ENCODE results near the gene IGFBP1. TPM values are rescaled to one million over a fixed set of nuclear protein-coding genes. Genes with fewer than 3 reads are reported as not detected.

IGFBP1 gene
- total and polyA plus RNA-seq, 2 of the 13 experiments (the other 11 are each of a cell fraction or from before 2014, with no cell fraction given): 5.4 to 885 TPM

DNA sequence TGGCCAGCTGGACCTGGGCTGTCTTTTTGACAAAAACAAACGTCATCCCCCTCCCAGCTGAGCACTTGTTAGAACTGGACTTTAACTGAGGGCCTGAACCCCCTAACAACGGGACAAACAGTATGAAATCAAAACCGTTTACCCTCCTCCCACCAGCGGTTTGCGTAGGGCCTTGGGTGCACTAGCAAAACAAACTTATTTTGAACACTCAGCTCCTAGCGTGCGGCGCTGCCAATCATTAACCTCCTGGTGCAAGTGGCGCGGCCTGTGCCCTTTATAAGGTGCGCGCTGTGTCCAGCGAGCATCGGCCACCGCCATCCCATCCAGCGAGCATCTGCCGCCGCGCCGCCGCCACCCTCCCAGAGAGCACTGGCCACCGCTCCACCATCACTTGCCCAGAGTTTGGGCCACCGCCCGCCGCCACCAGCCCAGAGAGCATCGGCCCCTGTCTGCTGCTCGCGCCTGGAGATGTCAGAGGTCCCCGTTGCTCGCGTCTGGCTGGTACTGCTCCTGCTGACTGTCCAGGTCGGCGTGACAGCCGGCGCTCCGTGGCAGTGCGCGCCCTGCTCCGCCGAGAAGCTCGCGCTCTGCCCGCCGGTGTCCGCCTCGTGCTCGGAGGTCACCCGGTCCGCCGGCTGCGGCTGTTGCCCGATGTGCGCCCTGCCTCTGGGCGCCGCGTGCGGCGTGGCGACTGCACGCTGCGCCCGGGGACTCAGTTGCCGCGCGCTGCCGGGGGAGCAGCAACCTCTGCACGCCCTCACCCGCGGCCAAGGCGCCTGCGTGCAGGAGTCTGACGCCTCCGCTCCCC lies at the start of gene IGFBP1 (continued):
- TF ChIP-seq, protein P1, sequence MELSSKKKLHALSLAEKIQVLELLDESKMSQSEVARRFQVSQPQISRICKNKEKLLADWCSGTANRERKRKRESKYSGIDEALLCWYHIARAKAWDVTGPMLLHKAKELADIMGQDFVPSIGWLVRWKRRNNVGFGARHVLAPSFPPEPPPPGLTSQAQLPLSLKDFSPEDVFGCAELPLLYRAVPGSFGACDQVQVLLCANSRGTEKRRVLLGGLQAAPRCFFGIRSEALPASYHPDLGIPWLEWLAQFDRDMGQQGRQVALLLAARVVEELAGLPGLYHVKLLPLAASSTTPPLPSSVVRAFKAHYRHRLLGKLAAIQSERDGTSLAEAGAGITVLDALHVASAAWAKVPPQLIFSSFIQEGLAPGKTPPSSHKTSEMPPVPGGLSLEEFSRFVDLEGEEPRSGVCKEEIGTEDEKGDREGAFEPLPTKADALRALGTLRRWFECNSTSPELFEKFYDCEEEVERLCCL (CRISPR knock-in tag; IDR thresholded peaks at IDR 0.05; ENCODE audit: borderline replicate concordance): no peak
- peak; percentile 91 for TF ChIP-seq HOXA7 (CRISPR knock-in tag; IDR thresholded peaks at IDR 0.05)
- peak; percentile 14 for TF ChIP-seq DPF2 (CRISPR knock-in tag; IDR thresholded peaks at IDR 0.05; ENCODE audit: borderline replicate concordance, low read depth)
- peak; percentile 34; the same call in 1 of the 2 replicates for TF ChIP-seq MAFF (IDR thresholded peaks at IDR 0.05; ENCODE audit: low read depth, low read length)
- TF ChIP-seq ZNF777 (CRISPR knock-in tag; IDR thresholded peaks at IDR 0.05): peak; percentile 49; the same call in 1 of the 2 replicates
- TF ChIP-seq ONECUT2 (CRISPR knock-in tag; IDR thresholded peaks at IDR 0.05): no peak; the same call in 1 of the 2 replicates
- peak; percentile 49; the same call in 1 of the 2 replicates for TF ChIP-seq ZBTB42 (CRISPR knock-in tag; IDR thresholded peaks at IDR 0.05)
- peak; percentile 88 for TF ChIP-seq ZNF205 (CRISPR knock-in tag; IDR thresholded peaks at IDR 0.05)
- TF ChIP-seq, protein P2, sequence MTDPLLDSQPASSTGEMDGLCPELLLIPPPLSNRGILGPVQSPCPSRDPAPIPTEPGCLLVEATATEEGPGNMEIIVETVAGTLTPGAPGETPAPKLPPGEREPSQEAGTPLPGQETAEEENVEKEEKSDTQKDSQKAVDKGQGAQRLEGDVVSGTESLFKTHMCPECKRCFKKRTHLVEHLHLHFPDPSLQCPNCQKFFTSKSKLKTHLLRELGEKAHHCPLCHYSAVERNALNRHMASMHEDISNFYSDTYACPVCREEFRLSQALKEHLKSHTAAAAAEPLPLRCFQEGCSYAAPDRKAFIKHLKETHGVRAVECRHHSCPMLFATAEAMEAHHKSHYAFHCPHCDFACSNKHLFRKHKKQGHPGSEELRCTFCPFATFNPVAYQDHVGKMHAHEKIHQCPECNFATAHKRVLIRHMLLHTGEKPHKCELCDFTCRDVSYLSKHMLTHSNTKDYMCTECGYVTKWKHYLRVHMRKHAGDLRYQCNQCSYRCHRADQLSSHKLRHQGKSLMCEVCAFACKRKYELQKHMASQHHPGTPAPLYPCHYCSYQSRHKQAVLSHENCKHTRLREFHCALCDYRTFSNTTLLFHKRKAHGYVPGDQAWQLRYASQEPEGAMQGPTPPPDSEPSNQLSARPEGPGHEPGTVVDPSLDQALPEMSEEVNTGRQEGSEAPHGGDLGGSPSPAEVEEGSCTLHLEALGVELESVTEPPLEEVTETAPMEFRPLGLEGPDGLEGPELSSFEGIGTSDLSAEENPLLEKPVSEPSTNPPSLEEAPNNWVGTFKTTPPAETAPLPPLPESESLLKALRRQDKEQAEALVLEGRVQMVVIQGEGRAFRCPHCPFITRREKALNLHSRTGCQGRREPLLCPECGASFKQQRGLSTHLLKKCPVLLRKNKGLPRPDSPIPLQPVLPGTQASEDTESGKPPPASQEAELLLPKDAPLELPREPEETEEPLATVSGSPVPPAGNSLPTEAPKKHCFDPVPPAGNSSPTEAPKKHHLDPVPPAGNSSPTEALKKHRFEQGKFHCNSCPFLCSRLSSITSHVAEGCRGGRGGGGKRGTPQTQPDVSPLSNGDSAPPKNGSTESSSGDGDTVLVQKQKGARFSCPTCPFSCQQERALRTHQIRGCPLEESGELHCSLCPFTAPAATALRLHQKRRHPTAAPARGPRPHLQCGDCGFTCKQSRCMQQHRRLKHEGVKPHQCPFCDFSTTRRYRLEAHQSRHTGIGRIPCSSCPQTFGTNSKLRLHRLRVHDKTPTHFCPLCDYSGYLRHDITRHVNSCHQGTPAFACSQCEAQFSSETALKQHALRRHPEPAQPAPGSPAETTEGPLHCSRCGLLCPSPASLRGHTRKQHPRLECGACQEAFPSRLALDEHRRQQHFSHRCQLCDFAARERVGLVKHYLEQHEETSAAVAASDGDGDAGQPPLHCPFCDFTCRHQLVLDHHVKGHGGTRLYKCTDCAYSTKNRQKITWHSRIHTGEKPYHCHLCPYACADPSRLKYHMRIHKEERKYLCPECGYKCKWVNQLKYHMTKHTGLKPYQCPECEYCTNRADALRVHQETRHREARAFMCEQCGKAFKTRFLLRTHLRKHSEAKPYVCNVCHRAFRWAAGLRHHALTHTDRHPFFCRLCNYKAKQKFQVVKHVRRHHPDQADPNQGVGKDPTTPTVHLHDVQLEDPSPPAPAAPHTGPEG (CRISPR knock-in tag; IDR thresholded peaks at IDR 0.05): peak; percentile 55; the same call in 1 of the 2 replicates
- TF ChIP-seq ZNF850 (CRISPR knock-in tag; conservative IDR thresholded peaks at IDR 0.05): peak; percentile 85; the same call in 1 of the 2 replicates
- peak; percentile 64; the same call in 1 of the 2 replicates for TF ChIP-seq ZNF17 (CRISPR knock-in tag; IDR thresholded peaks at IDR 0.05)
- TF ChIP-seq MYC (CRISPR knock-in tag; IDR thresholded peaks at IDR 0.05; ENCODE audit: borderline replicate concordance): peak; percentile 84
- peak; percentile 66 for TF ChIP-seq BCL6 (CRISPR knock-in tag; IDR thresholded peaks at IDR 0.05)
- peak; percentile 97 for TF ChIP-seq CENPT (CRISPR knock-in tag; IDR thresholded peaks at IDR 0.05; ENCODE audit: low read depth)
- TF ChIP-seq KLF6 (CRISPR knock-in tag; IDR thresholded peaks at IDR 0.05): peak; percentile 98
- peak; percentile 94 for TF ChIP-seq ZMAT3 (CRISPR knock-in tag; conservative IDR thresholded peaks at IDR 0.05)
- peak; percentile 62; the same call in 1 of the 2 replicates for TF ChIP-seq ZBTB7B (CRISPR knock-in tag; IDR thresholded peaks at IDR 0.05)
- TF ChIP-seq ARNT (IDR thresholded peaks at IDR 0.05): no peak
- TF ChIP-seq GFI1 (CRISPR knock-in tag; IDR thresholded peaks at IDR 0.05; ENCODE audit: borderline replicate concordance): peak; percentile 81; the same call in 1 of the 2 replicates
- TF ChIP-seq, protein P3, sequence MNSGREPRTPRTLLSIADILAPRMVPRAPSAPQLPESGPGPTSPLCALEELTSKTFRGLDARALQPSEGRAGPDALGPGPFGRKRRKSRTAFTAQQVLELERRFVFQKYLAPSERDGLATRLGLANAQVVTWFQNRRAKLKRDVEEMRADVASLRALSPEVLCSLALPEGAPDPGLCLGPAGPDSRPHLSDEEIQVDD (CRISPR knock-in tag; IDR thresholded peaks at IDR 0.05; ENCODE audit: borderline replicate concordance): peak; percentile 96; the same call in 1 of the 2 replicates
- TF ChIP-seq, protein P4, sequence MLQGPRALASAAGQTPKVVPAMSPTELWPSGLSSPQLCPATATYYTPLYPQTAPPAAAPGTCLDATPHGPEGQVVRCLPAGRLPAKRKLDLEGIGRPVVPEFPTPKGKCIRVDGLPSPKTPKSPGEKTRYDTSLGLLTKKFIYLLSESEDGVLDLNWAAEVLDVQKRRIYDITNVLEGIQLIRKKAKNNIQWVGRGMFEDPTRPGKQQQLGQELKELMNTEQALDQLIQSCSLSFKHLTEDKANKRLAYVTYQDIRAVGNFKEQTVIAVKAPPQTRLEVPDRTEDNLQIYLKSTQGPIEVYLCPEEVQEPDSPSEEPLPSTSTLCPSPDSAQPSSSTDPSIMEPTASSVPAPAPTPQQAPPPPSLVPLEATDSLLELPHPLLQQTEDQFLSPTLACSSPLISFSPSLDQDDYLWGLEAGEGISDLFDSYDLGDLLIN (CRISPR knock-in tag; IDR thresholded peaks at IDR 0.05; ENCODE audit: borderline replicate concordance): peak; percentile 29; the same call in 1 of the 2 replicates

Data from HepG2 (cell line).